Natural killer cell treated with Interleukin-12 subunit alpha and Interleukin-12 subunit beta and Interleukin-15 and Interleukin-18, amount 100 ng/mL, for 72 hours (primary cell): ENCODE data around the gene LRIT1. TPM values are rescaled to one million over a fixed set of nuclear protein-coding genes. Genes with fewer than 3 reads are reported as not detected.
A peak's percentile ranks its signal among the peaks of the same experiment; 100 is the strongest.

Experiments used
- ATAC-seq, 2 donors: fragments of 150-1000 bp; cut with Tn5 transposase in 1 of 2; sonication (Bioruptor Pico), chemical (Tn5 transposase) in 1 of 2; 2 replicates each; pipeline ENCODE4 v1.10.0; 2021
- DNase-seq: peaks from one replicate; pipeline ENCODE4 v3.0.0; 2022; ENCODE audit warnings: low spot score
- H3K27ac Mint-ChIP-seq, 2 donors: 1 replicate in 1 of 2; 2 replicates in 1 of 2; pipeline ENCODE4 v1.8.0; 2022; ENCODE audit warnings: mixed read lengths in 2 of 2, mild to moderate bottlenecking in 1 of 2, moderate library complexity in 1 of 2
- H3K27me3 Mint-ChIP-seq, 2 donors: 1 replicate in 1 of 2; 2 replicates in 1 of 2; pipeline ENCODE4 v1.8.0; 2022; ENCODE audit warnings: mixed read lengths in 2 of 2
- H3K36me3 Mint-ChIP-seq: one replicate; pipeline ENCODE4 v1.8.0; 2022; ENCODE audit warnings: mixed read lengths
- H3K4me1 Mint-ChIP-seq, 2 donors: 1 replicate in 1 of 2; 2 replicates in 1 of 2; pipeline ENCODE4 v1.8.0; 2022; ENCODE audit warnings: low read depth in 2 of 2, mixed read lengths in 2 of 2, mild to moderate bottlenecking in 1 of 2
- H3K4me3 Mint-ChIP-seq: one replicate; pipeline ENCODE4 v1.8.0; 2022; ENCODE audit warnings: mixed read lengths
- H3K9me3 Mint-ChIP-seq: 2 replicates; pipeline ENCODE4 v1.8.0; 2022; ENCODE audit warnings: mixed read lengths
- total RNA-seq, 2 donors: library from RNA; stranded (reverse); gene quantifications; one replicate each; pipeline ENCODE4 v1.2.3, GENCODE V29; 2022

Gene LRIT1
- total RNA-seq, 2 donors from 2014 or later, result not detected

GRCh38 chr10:84201244-84201606 is 40.1 kb downstream of the LRIT1 start:
- no peak for ATAC-seq
- DNase-seq, result peak; percentile 18
- Mint-ChIP-seq H3K4me3 (no peak overlapping the region), H3K4me1 (peaks cover 0 to 5% of the 10 kb centered on the region in 2 donors), H3K27me3 (no peaks in the 10 kb centered on the region), H3K9me3 (no peaks in the 10 kb centered on the region), H3K36me3 (no peaks in the 10 kb centered on the region), H3K27ac (no peak overlapping the region)

GRCh38 chr10:84200537-84201243 is 40.7 kb downstream of the LRIT1 start:
- Mint-ChIP-seq H3K4me3 (no peak overlapping the region), H3K27me3 (no peaks in the 10 kb centered on the region), H3K27ac (no peak overlapping the region), H3K4me1 (peaks cover 0 to 4% of the 10 kb centered on the region in 2 donors), H3K9me3 (no peaks in the 10 kb centered on the region), H3K36me3 (no peaks in the 10 kb centered on the region)
- ATAC-seq (no peak), DNase-seq (peak; percentile 44)

GRCh38 chr10:84198206-84198915 is 43.0 kb downstream of the LRIT1 start:
- Mint-ChIP-seq H3K27ac (no peak overlapping the region), H3K9me3 (no peaks in the 10 kb centered on the region), H3K27me3 (no peaks in the 10 kb centered on the region), H3K4me3 (no peak overlapping the region), H3K4me1 (no peaks in the 10 kb centered on the region), H3K36me3 (no peaks in the 10 kb centered on the region)
- DNase-seq, result peak; percentile 2
- ATAC-seq, result no peak

GRCh38 chr10:84197643-84198042 is 43.7 kb downstream of the LRIT1 start:
- no peaks in the 10 kb centered on the region for H3K36me3 Mint-ChIP-seq
- DNase-seq (peak; percentile 15), ATAC-seq (no peak)
- H3K27ac Mint-ChIP-seq, result no peak overlapping the region
- no peaks in the 10 kb centered on the region for H3K9me3 Mint-ChIP-seq
- H3K4me3 Mint-ChIP-seq, result no peak overlapping the region
- H3K4me1 Mint-ChIP-seq, result no peaks in the 10 kb centered on the region
- H3K27me3 Mint-ChIP-seq, result no peaks in the 10 kb centered on the region

GRCh38 chr10:84196941-84197340 is 44.4 kb downstream of the LRIT1 start:
- H3K9me3 Mint-ChIP-seq, result no peaks in the 10 kb centered on the region
- H3K4me1 Mint-ChIP-seq, result no peaks in the 10 kb centered on the region
- no peak overlapping the region for H3K27ac Mint-ChIP-seq
- H3K27me3 Mint-ChIP-seq, result no peaks in the 10 kb centered on the region
- H3K4me3 Mint-ChIP-seq, result no peak overlapping the region
- DNase-seq, result no peak
- no peak for ATAC-seq
- H3K36me3 Mint-ChIP-seq, result no peaks in the 10 kb centered on the region

GRCh38 chr10:84196083-84196482 is 45.3 kb downstream of the LRIT1 start:
- DNase-seq (peak; percentile 29), ATAC-seq (no peak)
- Mint-ChIP-seq H3K4me1 (peaks cover 5 to 6% of the 10 kb centered on the region in 2 donors), H3K27ac (no peak overlapping the region), H3K9me3 (no peaks in the 10 kb centered on the region), H3K27me3 (no peaks in the 10 kb centered on the region), H3K4me3 (no peak overlapping the region), H3K36me3 (no peaks in the 10 kb centered on the region)

- no peak overlapping the region for H3K27ac Mint-ChIP-seq
- no peaks in the 10 kb centered on the region for H3K9me3 Mint-ChIP-seq
- no peaks in the 10 kb centered on the region for H3K36me3 Mint-ChIP-seq
- H3K27me3 Mint-ChIP-seq, result no peaks in the 10 kb centered on the region
- peak overlapping the region; percentile 51 for H3K4me3 Mint-ChIP-seq
- ATAC-seq (peak in 1 of 2 donors; percentile 1), DNase-seq (peak; percentile 58)
- peaks cover 6 to 10% of the 10 kb centered on the region in 2 donors for H3K4me1 Mint-ChIP-seq
Measured at GRCh38 chr10:84195044-84195830, 46.1 kb downstream of the LRIT1 start.

GRCh38 chr10:84194424-84195043 is 46.8 kb downstream of the LRIT1 start, which contains the start of gene CDHR1:
CDHR1 (plus strand) TSS chr10:84194537; CDS start chr10:84194761, 224 bp downstream.
- no peaks in the 10 kb centered on the region for H3K27me3 Mint-ChIP-seq
- ATAC-seq, result peak; percentile 89

GRCh38 chr10:84193846-84194423 is 47.4 kb downstream of the LRIT1 start:
- DNase-seq (peak; percentile 37), ATAC-seq (no peak)
- Mint-ChIP-seq H3K9me3 (no peaks in the 10 kb centered on the region), H3K4me3 (peak overlapping the region; percentile 51), H3K27ac (no peak overlapping the region), H3K4me1 (peaks cover 9 to 10% of the 10 kb centered on the region in 2 donors), H3K36me3 (no peaks in the 10 kb centered on the region), H3K27me3 (no peaks in the 10 kb centered on the region)

More at GRCh38 chr10:84194424-84195043, 46.8 kb downstream of the LRIT1 start, which contains the start of gene CDHR1:
- Mint-ChIP-seq H3K4me1 (peaks cover 6 to 10% of the 10 kb centered on the region in 2 donors), H3K9me3 (no peaks in the 10 kb centered on the region), H3K36me3 (no peaks in the 10 kb centered on the region), H3K27ac (no peak within 1 kb of the TSS), H3K4me3 (peak within 1 kb of the TSS; percentile 51)
- DNase-seq, result peak; percentile 73

GRCh38 chr10:84193327-84193726 is 48.0 kb downstream of the LRIT1 start:
- H3K27ac Mint-ChIP-seq, result no peak overlapping the region
- no peaks in the 10 kb centered on the region for H3K9me3 Mint-ChIP-seq
- no peaks in the 10 kb centered on the region for H3K27me3 Mint-ChIP-seq
- DNase-seq, result peak; percentile 25
- no peaks in the 10 kb centered on the region for H3K36me3 Mint-ChIP-seq
- no peak overlapping the region for H3K4me3 Mint-ChIP-seq
- H3K4me1 Mint-ChIP-seq, result peaks cover 10% of the 10 kb centered on the region in 2 donors
- ATAC-seq, result no peak

- no peaks in the 10 kb centered on the region for H3K36me3 Mint-ChIP-seq
- H3K9me3 Mint-ChIP-seq, result no peaks in the 10 kb centered on the region
- peak; percentile 53 for DNase-seq
- H3K4me1 Mint-ChIP-seq, result peaks cover 10 to 13% of the 10 kb centered on the region in 2 donors
- ATAC-seq, result no peak
- no peak overlapping the region for H3K27ac Mint-ChIP-seq
- H3K4me3 Mint-ChIP-seq, result no peak overlapping the region
- H3K27me3 Mint-ChIP-seq, result no peaks in the 10 kb centered on the region
Measured at GRCh38 chr10:84191106-84191505, 50.2 kb downstream of the LRIT1 start.

- H3K4me1 Mint-ChIP-seq, result peaks cover 10 to 13% of the 10 kb centered on the region in 2 donors
- DNase-seq (peak; percentile 49), ATAC-seq (no peak)
- no peaks in the 10 kb centered on the region for H3K9me3 Mint-ChIP-seq
- no peak overlapping the region for H3K27ac Mint-ChIP-seq
- no peak overlapping the region for H3K4me3 Mint-ChIP-seq
- no peaks in the 10 kb centered on the region for H3K36me3 Mint-ChIP-seq
- H3K27me3 Mint-ChIP-seq, result no peaks in the 10 kb centered on the region
Measured at GRCh38 chr10:84190621-84191020, 50.7 kb downstream of the LRIT1 start.

- DNase-seq (peak; percentile 28), ATAC-seq (no peak)
- Mint-ChIP-seq H3K9me3 (no peaks in the 10 kb centered on the region), H3K4me3 (no peak overlapping the region), H3K36me3 (no peaks in the 10 kb centered on the region), H3K4me1 (peaks cover 15 to 17% of the 10 kb centered on the region in 2 donors), H3K27ac (no peak overlapping the region), H3K27me3 (no peaks in the 10 kb centered on the region)
Measured at GRCh38 chr10:84188815-84189214, 52.5 kb downstream of the LRIT1 start.
